Right lobe of liver (tissue), 6 donors: ENCODE results near the gene MDFIC. TPM values are rescaled to one million over a fixed set of nuclear protein-coding genes. Genes with fewer than 3 reads are reported as not detected.

Experiments used
- ATAC-seq, 4 donors: fragments of 200-7000 bp; cut with Tn5 transposase; one replicate each; pipeline ENCODE4 v1.9.1; 2020; ENCODE audit warnings: mild to moderate bottlenecking in 4 of 4, moderate library complexity in 4 of 4
- DNase-seq, 3 donors: peaks; one replicate each; pipeline ENCODE4 v3.0.0-alpha.2; 2020
- H3K27ac ChIP-seq, 3 donors: fragments of 200-600 bp; one replicate each; pipeline ENCODE4 v1.8.0; 2022
- H3K27me3 ChIP-seq, 2 donors: fragments of 200-600 bp; one replicate each; pipeline ENCODE4 v1.8.0; 2022
- H3K36me3 ChIP-seq, 4 donors: fragments of 200-600 bp; sonication (generic) in 1 of 4; one replicate each; pipeline versions ENCODE4 v1.5.1 to v1.8.0; 2017 to 2022; ENCODE audit warnings: control low read depth in 1 of 4
- H3K4me1 ChIP-seq, 4 donors: fragments of 200-600 bp; sonication (generic) in 1 of 4; one replicate each; pipeline versions ENCODE4 v1.5.1 to v1.8.0; 2017 to 2022; ENCODE audit warnings: control low read depth in 1 of 4
- H3K4me3 ChIP-seq, 3 donors: fragments of 200-600 bp; one replicate each; pipeline ENCODE4 v1.8.0; 2022
- H3K9me3 ChIP-seq, 4 donors: fragments of 200-600 bp; sonication (generic) in 1 of 4; one replicate each; pipeline versions ENCODE4 v1.5.1 to v1.8.0; 2017 to 2022; ENCODE audit warnings: control low read depth in 1 of 4
- CTCF ChIP-seq, 4 donors: fragments of 200-600 bp in 3 of 4; fragments of 450-650 bp in 1 of 4; IDR thresholded peaks; one replicate each; pipeline versions ENCODE4 v1.5.1 to v1.8.0; 2016 to 2022; ENCODE audit warnings: antibody characterized with exemption in 4 of 4, mild to moderate bottlenecking in 2 of 4
- POLR2A ChIP-seq: fragments of 450-650 bp; IDR thresholded peaks from one replicate; pipeline ENCODE4 v1.6.1; 2017; ENCODE audit warnings: antibody characterized with exemption, mild to moderate bottlenecking
- WGBS: methylation state at CpG from one replicate; pipeline ENCODE4 v1.1.6; 2018; ENCODE audit warnings: low coverage, low lambda C conversion rate; ENCODE audit not compliant: insufficient coverage; ENCODE audit errors: missing lambda C conversion rate; 5-methylcytosine and 5-hydroxymethylcytosine counted together
- intact Hi-C, 2 donors: fragments of 100-400 bp; cut with DNase I; formaldehyde crosslinking; loops; one replicate each; pipeline versions ENCODE4 v1.11.2 to v1.14.1; 2022
- total RNA-seq, 6 experiments: library from RNA; depleted of rRNA in 2 of 6; stranded (reverse); fragments of >200 nt in 2 of 6; fragmentation: NEBNext Ultra II Directional in 3 of 6; extraction: Animal tissue kit (Norgen Biotek cat#: 25700) in 3 of 6; gene quantifications; one replicate each; pipeline versions ENCODE4 v1.1.0 to v1.2.4, GENCODE V29; 2016 to 2023
- donor health status: DM: no; HTN: yes; CAD: no.
- donor health status: DM: no; HTN: no; CAD: no.
- donor health status: DM: no; HTN: no; CAD: no.
- donor health status: DM: no; HTN: yes; CAD: no.
- donor health status: DM: no; HTN: yes; CAD: no.

Gene MDFIC
- total RNA-seq, 6 experiments from 2014 or later = 7.5 to 20.7 (median 13.4) TPM

GRCh38 chr7:115060095-115060870 is 138.4 kb downstream of the MDFIC start:
- no peak overlapping the region for H3K27ac ChIP-seq

GRCh38 chr7:115066050-115066449 is 144.2 kb downstream of the MDFIC start:
- Histone ChIP-seq H3K4me1 (no peaks in the 10 kb centered on the region), H3K27me3 (no peaks in the 10 kb centered on the region), H3K36me3 (no peaks in the 10 kb centered on the region), H3K27ac (no peak overlapping the region), H3K9me3 (no peaks in the 10 kb centered on the region), H3K4me3 (no peak overlapping the region)
- 83% methylated on average over 1 of the region's 2 CpGs for WGBS
- peak in 1 of 4 donors; percentile 34 for ATAC-seq
- intact Hi-C loops = no loop called here
- TF ChIP-seq POLR2A = no peak
- no peak for DNase-seq

More at GRCh38 chr7:115060095-115060870, 138.4 kb downstream of the MDFIC start:
- no peak overlapping the region for H3K4me3 ChIP-seq
- no peaks in the 10 kb centered on the region for H3K4me1 ChIP-seq
- no peaks in the 10 kb centered on the region for H3K9me3 ChIP-seq
- intact Hi-C loops = no loop called here
- no peaks in the 10 kb centered on the region for H3K36me3 ChIP-seq
- DNase-seq = no peak
- 58% methylated on average over 5 of the region's 5 CpGs for WGBS
- no peaks in the 10 kb centered on the region for H3K27me3 ChIP-seq
- peak in 2 of 4 donors; percentile 30 to 42 for ATAC-seq
- TF ChIP-seq POLR2A (no peak), CTCF (IDR thresholded peaks at IDR 0.05) (no peak)

GRCh38 chr7:115066634-115067033 is 144.7 kb downstream of the MDFIC start:
- Histone ChIP-seq H3K27me3 (no peaks in the 10 kb centered on the region), H3K36me3 (no peaks in the 10 kb centered on the region)

GRCh38 chr7:115068220-115068619 is 146.3 kb downstream of the MDFIC start:
- H3K4me1 ChIP-seq = no peaks in the 10 kb centered on the region
- no peaks in the 10 kb centered on the region for H3K27me3 ChIP-seq
- no peaks in the 10 kb centered on the region for H3K9me3 ChIP-seq
- ATAC-seq = no peak
- intact Hi-C loops = no loop called here
- 100% methylated on average over 1 of the region's 1 CpG for WGBS
- no peak overlapping the region for H3K27ac ChIP-seq
- DNase-seq = no peak
- no peak overlapping the region for H3K4me3 ChIP-seq
- H3K36me3 ChIP-seq = no peaks in the 10 kb centered on the region
- TF ChIP-seq CTCF (IDR thresholded peaks at IDR 0.05) (no peak), POLR2A (no peak)

More at GRCh38 chr7:115066634-115067033, 144.7 kb downstream of the MDFIC start:
- ATAC-seq (no peak), DNase-seq (no peak)
- WGBS = 50% methylated on average over 1 of the region's 1 CpG
- H3K4me3 ChIP-seq = no peak overlapping the region
- H3K4me1 ChIP-seq = no peaks in the 10 kb centered on the region
- H3K9me3 ChIP-seq = no peaks in the 10 kb centered on the region
- no peak overlapping the region for H3K27ac ChIP-seq
- TF ChIP-seq POLR2A (no peak), CTCF (IDR thresholded peaks at IDR 0.05) (no peak)
- intact Hi-C loops = no loop called here
